CD4-positive, alpha-beta T cell treated with Interferon gamma for 1 hour (primary cell): ENCODE data around the gene FANCE.
"Not testable (repeated sequence)": the region's sequence is repeated elsewhere in the genome, so short reads cannot be mapped to it uniquely, and the experiment has no call there.

Source experiments
- DNase-seq: peaks from one replicate; pipeline ENCODE4 v3.0.0-alpha.2; 2020

The FANCE gene

GRCh38 chr6:35432702-35433101 is 19.4 kb upstream of the FANCE start:
- not testable (repeated sequence) for DNase-seq

- DNase-seq, result no peak
Observed at GRCh38 chr6:35435074-35435837, 16.9 kb upstream of the FANCE start.

GRCh38 chr6:35436071-35436857 is 15.9 kb upstream of the FANCE start:
- no peak for DNase-seq

- DNase-seq, result not testable (repeated sequence)
Observed at GRCh38 chr6:35438378-35439065, 13.6 kb upstream of the FANCE start.

GRCh38 chr6:35439308-35439707 is 12.8 kb upstream of the FANCE start:
- DNase-seq, result no peak

GRCh38 chr6:35441205-35441604 is 10.9 kb upstream of the FANCE start:
- no peak for DNase-seq

- no peak for DNase-seq
Observed at GRCh38 chr6:35441642-35442041, 10.5 kb upstream of the FANCE start.

- no peak for DNase-seq
Observed at GRCh38 chr6:35442693-35443092, 9.4 kb upstream of the FANCE start.

GRCh38 chr6:35443341-35444030 is 8.7 kb upstream of the FANCE start:
- no peak for DNase-seq

- no peak for DNase-seq
Observed at GRCh38 chr6:35445691-35446090, 6.4 kb upstream of the FANCE start.

GRCh38 chr6:35448191-35448590 is 3.9 kb upstream of the FANCE start:
- DNase-seq, result no peak

GRCh38 chr6:35449287-35449881 is 2.8 kb upstream of the FANCE start:
- DNase-seq, result peak; percentile 30

- DNase-seq, result no peak
Observed at GRCh38 chr6:35451354-35452182, 570 bp upstream of the FANCE start.

- no peak for DNase-seq
Observed at GRCh38 chr6:35453236-35453635, 1.1 kb downstream of the FANCE start.

- no peak for DNase-seq
Observed at GRCh38 chr6:35454391-35455110, 2.4 kb downstream of the FANCE start.

- DNase-seq, result no peak
Observed at GRCh38 chr6:35457907-35458306, 5.8 kb downstream of the FANCE start.

GRCh38 chr6:35461270-35461669 is 9.1 kb downstream of the FANCE start:
- DNase-seq, result no peak

- no peak for DNase-seq
Observed at GRCh38 chr6:35463292-35463691, 11.2 kb downstream of the FANCE start.

- DNase-seq, result no peak
Observed at GRCh38 chr6:35465646-35466045, 13.5 kb downstream of the FANCE start.

- peak; percentile 97 for DNase-seq
Observed at GRCh38 chr6:35468181-35468979, 16.2 kb downstream of the FANCE start, which contains the start of gene RPL10A. Gene RPL10A, plus strand, starts transcription at chr6:35468401. Its CDS starts 34 bp downstream, at chr6:35468435.
